GM18951 (cell line): ENCODE results near the gene HARS1.
"Not testable (repeated sequence)": the region's sequence is repeated elsewhere in the genome, so short reads cannot be mapped to it uniquely, and the experiment has no call there.

Experiments used
- POLR2A ChIP-seq: IDR thresholded peaks from 4 replicates; pipeline ENCODE4 v1.6.1; 2011; ENCODE audit warnings: mild to moderate bottlenecking; ENCODE audit not compliant: insufficient read length, insufficient read depth; ENCODE audit errors: extremely low read depth
- in situ Hi-C: fragments of 300-500 bp; cut with MboI; formaldehyde crosslinking; loops from one replicate; pipeline ENCODE4 v1.12.0; 2022; ENCODE audit warnings: low sequenced_read_pairs, mixed read lengths, inconsistent platforms; ENCODE audit not compliant: unreplicated experiment

Gene HARS1

GRCh38 chr5:140690941-140691924, at the start of gene HARS1, which contains the start of gene HARS2:
HARS1 (minus strand) TSS chr5:140691370; CDS start chr5:140691304, 66 bp downstream.
HARS2 (plus strand) TSS chr5:140691455; CDS start chr5:140691649, 194 bp downstream.
- in situ Hi-C loops = no loop called here
- TF ChIP-seq POLR2A = peak; percentile 96

GRCh38 chr5:140737486-140737885, 46.3 kb upstream of the HARS1 start:
- in situ Hi-C loops = no loop called here
- TF ChIP-seq POLR2A = no peak

GRCh38 chr5:140734354-140734753, 43.2 kb upstream of the HARS1 start:
- no peak for TF ChIP-seq POLR2A
- in situ Hi-C loops = no loop called here

- no peak for TF ChIP-seq POLR2A
- in situ Hi-C loops = no loop called here
Observed at GRCh38 chr5:140733098-140733497, 41.9 kb upstream of the HARS1 start.

GRCh38 chr5:140725799-140726471, 34.8 kb upstream of the HARS1 start:
- no peak for TF ChIP-seq POLR2A
- in situ Hi-C loops = no loop called here

- in situ Hi-C loops = not testable (repeated sequence)
Observed at GRCh38 chr5:140721395-140721794, 30.2 kb upstream of the HARS1 start.

GRCh38 chr5:140720738-140721137, 29.6 kb upstream of the HARS1 start:
- in situ Hi-C loops = not testable (repeated sequence)

GRCh38 chr5:140718266-140718592, 27.1 kb upstream of the HARS1 start:
- in situ Hi-C loops = loop anchor here (10.0 kb wide), 1 partner anchor 353 kb away; the partner anchor contains the start of gene SLC4A9
- TF ChIP-seq POLR2A = no peak

GRCh38 chr5:140716238-140716637, 25.1 kb upstream of the HARS1 start:
- in situ Hi-C loops = loop anchor here (10.0 kb wide), 1 partner anchor 351 kb away; the partner anchor contains the start of gene SLC4A9

- no peak for TF ChIP-seq POLR2A
- in situ Hi-C loops = loop anchor here (10.0 kb wide), 1 partner anchor 349 kb away; the partner anchor contains the start of gene SLC4A9
Observed at GRCh38 chr5:140713562-140714094, 22.5 kb upstream of the HARS1 start.

- in situ Hi-C loops = loop anchor here (10.0 kb wide), 1 partner anchor 347 kb away; the partner anchor contains the start of gene SLC4A9
- no peak for TF ChIP-seq POLR2A
Observed at GRCh38 chr5:140711794-140712193, 20.6 kb upstream of the HARS1 start.

- no peak for TF ChIP-seq POLR2A
- in situ Hi-C loops = loop anchor here (10.0 kb wide), 1 partner anchor 346 kb away; the partner anchor contains the start of gene SLC4A9
Observed at GRCh38 chr5:140710899-140711552, 19.9 kb upstream of the HARS1 start.

- in situ Hi-C loops = not testable (repeated sequence)
Observed at GRCh38 chr5:140708787-140709186, 17.6 kb upstream of the HARS1 start.

- TF ChIP-seq POLR2A = no peak
- in situ Hi-C loops = no loop called here
Observed at GRCh38 chr5:140707812-140708211, 16.6 kb upstream of the HARS1 start.
